OCI-LY1 (cell line): ENCODE measurements around the gene POLRMT.

Source experiments
- H2AFZ ChIP-seq: fragments of 200-600 bp; sonication (generic), shearing (Covaris generic); 2 replicates; pipeline ENCODE4 v1.6.0; 2014; ENCODE audit warnings: antibody characterized with exemption, mild to moderate bottlenecking, low read length
- H3F3A ChIP-seq: fragments of 200-600 bp; sonication (generic), shearing (Covaris generic); 2 replicates; pipeline ENCODE4 v1.6.0; 2014; ENCODE audit warnings: mild to moderate bottlenecking, antibody characterized with exemption, low read length, moderate library complexity; ENCODE audit not compliant: insufficient read depth
- H3K27ac ChIP-seq: fragments of 200-600 bp; sonication (generic); 2 replicates; pipeline ENCODE4 v1.5.1; 2014; ENCODE audit warnings: low read length, mixed run types, mild to moderate bottlenecking, low read depth; ENCODE audit not compliant: poor library complexity, severe bottlenecking
- H3K27me3 ChIP-seq: fragments of 200-600 bp; sonication (generic); 2 replicates; pipeline ENCODE4 v1.6.0; 2014; ENCODE audit warnings: antibody characterized with exemption, mild to moderate bottlenecking, low read length, moderate library complexity; ENCODE audit not compliant: insufficient read depth
- H3K36me3 ChIP-seq: fragments of 200-600 bp; sonication (generic); 2 replicates; pipeline ENCODE4 v1.6.1; 2014; ENCODE audit warnings: mild to moderate bottlenecking, antibody characterized with exemption, low read length, moderate library complexity, mixed read lengths; ENCODE audit not compliant: insufficient read depth
- H3K4me1 ChIP-seq: fragments of 200-600 bp; sonication (generic); 2 replicates; pipeline ENCODE4 v1.5.1; 2014; ENCODE audit warnings: mild to moderate bottlenecking, low read length, moderate library complexity; ENCODE audit not compliant: insufficient read depth, severe bottlenecking
- H3K4me2 ChIP-seq: fragments of 200-600 bp; sonication (generic), shearing (Covaris generic); 2 replicates; pipeline ENCODE4 v1.6.1; 2014; ENCODE audit warnings: low read length
- H3K4me3 ChIP-seq: fragments of 200-600 bp; sonication (generic); 2 replicates; pipeline ENCODE4 v1.5.1; 2014; ENCODE audit warnings: low read length, low read depth, mild to moderate bottlenecking, mixed read lengths; ENCODE audit not compliant: poor library complexity, severe bottlenecking
- H3K79me2 ChIP-seq: fragments of 200-600 bp; shearing (Covaris generic); 2 replicates; pipeline ENCODE4 v1.6.1; 2016; ENCODE audit warnings: mixed run types, low read length, mixed read lengths; ENCODE audit not compliant: insufficient read depth
- H3K9ac ChIP-seq: fragments of 200-600 bp; sonication (generic), shearing (Covaris generic); 2 replicates; pipeline ENCODE4 v1.6.1; 2014; ENCODE audit warnings: mild to moderate bottlenecking, low read length, mixed read lengths
- H3K9me2 ChIP-seq: fragments of 200-600 bp; sonication (generic), shearing (Covaris generic); 2 replicates; pipeline ENCODE4 v1.6.1; 2014; ENCODE audit warnings: low read depth, mild to moderate bottlenecking, low read length, mixed read lengths
- H3K9me3 ChIP-seq: fragments of 200-600 bp; shearing (Covaris generic); 2 replicates; pipeline ENCODE4 v1.6.1; 2014; ENCODE audit warnings: low read length, mixed read lengths
- H4K20me1 ChIP-seq: fragments of 200-600 bp; sonication (generic), shearing (Covaris generic); 2 replicates; pipeline ENCODE4 v1.6.0; 2016; ENCODE audit warnings: mild to moderate bottlenecking, low read length; ENCODE audit not compliant: insufficient read depth
- EZH2 ChIP-seq: fragments of 200-600 bp; sonication (generic), shearing (Covaris generic); IDR thresholded peaks from 2 replicates; pipeline ENCODE4 v1.8.0; 2017; ENCODE audit warnings: borderline replicate concordance, mixed run types, mild to moderate bottlenecking, antibody characterized with exemption, low read length, moderate library complexity, mixed read lengths
- TF ChIP-seq, protein P1 (sequence below): fragments of 200-600 bp; sonication (generic), shearing (Covaris generic); IDR thresholded peaks from 2 replicates; pipeline ENCODE4 v1.5.1; 2017; ENCODE audit warnings: mild to moderate bottlenecking, antibody characterized with exemption, low read length, moderate library complexity, mixed read lengths

The POLRMT gene

GRCh38 chr19:657611-658010 is 24.3 kb upstream of the POLRMT start:
- Histone ChIP-seq H3F3A (no peaks in the 10 kb centered on the region), H4K20me1 (no peaks in the 10 kb centered on the region), H3K36me3 (peaks cover 52% of the 10 kb centered on the region), H3K27me3 (no peaks in the 10 kb centered on the region), H3K4me2 (peak overlapping the region; percentile 7; the same call in 1 of the 2 replicates), H3K9ac (no peak overlapping the region), H3K9me3 (no peaks in the 10 kb centered on the region), H3K4me3 (no peak overlapping the region), H3K9me2 (no peaks in the 10 kb centered on the region), H3K79me2 (peaks cover 93% of the 10 kb centered on the region), H3K27ac (no peak overlapping the region), H2AFZ (no peak overlapping the region), H3K4me1 (peaks cover 41% of the 10 kb centered on the region)
- no peak for TF ChIP-seq EZH2
- TF ChIP-seq, protein P1, sequence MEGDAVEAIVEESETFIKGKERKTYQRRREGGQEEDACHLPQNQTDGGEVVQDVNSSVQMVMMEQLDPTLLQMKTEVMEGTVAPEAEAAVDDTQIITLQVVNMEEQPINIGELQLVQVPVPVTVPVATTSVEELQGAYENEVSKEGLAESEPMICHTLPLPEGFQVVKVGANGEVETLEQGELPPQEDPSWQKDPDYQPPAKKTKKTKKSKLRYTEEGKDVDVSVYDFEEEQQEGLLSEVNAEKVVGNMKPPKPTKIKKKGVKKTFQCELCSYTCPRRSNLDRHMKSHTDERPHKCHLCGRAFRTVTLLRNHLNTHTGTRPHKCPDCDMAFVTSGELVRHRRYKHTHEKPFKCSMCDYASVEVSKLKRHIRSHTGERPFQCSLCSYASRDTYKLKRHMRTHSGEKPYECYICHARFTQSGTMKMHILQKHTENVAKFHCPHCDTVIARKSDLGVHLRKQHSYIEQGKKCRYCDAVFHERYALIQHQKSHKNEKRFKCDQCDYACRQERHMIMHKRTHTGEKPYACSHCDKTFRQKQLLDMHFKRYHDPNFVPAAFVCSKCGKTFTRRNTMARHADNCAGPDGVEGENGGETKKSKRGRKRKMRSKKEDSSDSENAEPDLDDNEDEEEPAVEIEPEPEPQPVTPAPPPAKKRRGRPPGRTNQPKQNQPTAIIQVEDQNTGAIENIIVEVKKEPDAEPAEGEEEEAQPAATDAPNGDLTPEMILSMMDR: no peak

DNA sequence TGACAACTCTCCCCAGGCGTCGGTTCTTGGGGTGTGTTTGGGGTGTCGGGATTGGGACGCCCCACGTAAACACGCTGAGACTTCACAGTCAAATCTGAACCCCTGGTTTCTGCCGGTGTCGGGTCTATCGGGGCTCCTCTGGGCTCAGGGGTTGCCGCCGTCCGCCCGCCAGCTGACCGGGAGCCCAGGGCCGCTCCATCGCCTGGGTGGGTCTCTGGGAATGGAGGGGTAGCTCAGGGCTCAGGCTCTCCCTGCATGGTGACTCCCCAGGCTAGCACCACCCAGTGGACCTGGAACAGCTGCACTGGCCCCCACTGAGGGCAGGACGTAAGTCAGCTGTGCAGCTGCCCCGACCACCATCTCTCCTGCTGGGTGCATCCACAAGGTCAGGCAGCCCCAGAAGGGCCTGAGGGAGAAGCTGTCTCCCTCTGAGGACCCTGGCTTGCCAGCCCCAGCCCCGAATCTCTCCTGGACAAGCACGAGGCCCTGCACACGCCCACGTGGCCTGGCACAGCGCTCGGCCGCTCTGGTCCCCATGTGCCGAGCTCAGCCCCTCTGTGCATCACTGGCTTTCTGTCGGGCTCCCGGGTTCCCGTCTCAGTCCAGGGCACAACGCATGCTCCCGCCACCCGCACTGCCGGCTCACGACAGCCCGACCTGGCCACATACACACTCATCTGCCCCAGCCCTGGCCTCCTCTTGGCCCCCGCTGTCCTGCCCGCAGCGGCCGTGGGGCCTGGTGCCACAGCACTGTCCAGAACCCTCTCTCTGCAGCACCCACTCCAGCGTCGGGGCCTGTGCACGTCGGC is 23.6 kb upstream of the POLRMT start:
- H3K4me1 ChIP-seq: peaks cover 41% of the 10 kb centered on the region
- no peak overlapping the region for H3K4me3 ChIP-seq
- no peak overlapping the region for H2AFZ ChIP-seq
- no peak overlapping the region for H3K27ac ChIP-seq
- H3K36me3 ChIP-seq: peaks cover 58% of the 10 kb centered on the region
- no peaks in the 10 kb centered on the region for H3K9me3 ChIP-seq
- H3K9me2 ChIP-seq: no peaks in the 10 kb centered on the region
- no peaks in the 10 kb centered on the region for H3F3A ChIP-seq
- no peak for TF ChIP-seq EZH2
- TF ChIP-seq, protein P1: no peak
- H3K4me2 ChIP-seq: peak overlapping the region; percentile 7; the same call in 1 of the 2 replicates
- no peaks in the 10 kb centered on the region for H4K20me1 ChIP-seq
- H3K79me2 ChIP-seq: peaks cover 86% of the 10 kb centered on the region
- no peaks in the 10 kb centered on the region for H3K27me3 ChIP-seq
- no peak overlapping the region for H3K9ac ChIP-seq

- Histone ChIP-seq H3K9ac (no peak overlapping the region), H3K79me2 (peaks cover 74% of the 10 kb centered on the region), H3F3A (no peaks in the 10 kb centered on the region), H4K20me1 (no peaks in the 10 kb centered on the region), H3K9me3 (no peaks in the 10 kb centered on the region), H3K4me1 (peaks cover 32% of the 10 kb centered on the region), H3K27me3 (no peaks in the 10 kb centered on the region), H3K4me3 (no peak overlapping the region), H2AFZ (no peak overlapping the region), H3K9me2 (no peaks in the 10 kb centered on the region), H3K27ac (no peak overlapping the region), H3K36me3 (peaks cover 70% of the 10 kb centered on the region), H3K4me2 (no peak overlapping the region)
- TF ChIP-seq EZH2: no peak
- TF ChIP-seq, protein P1: no peak
Observed at GRCh38 chr19:655691-656090, 22.4 kb upstream of the POLRMT start.
